PC-9 (cell line): ENCODE data around the gene AAMDC. TPM values are rescaled to one million over a fixed set of nuclear protein-coding genes. Genes with fewer than 3 reads are reported as not detected.
A peak's percentile ranks its signal among the peaks of the same experiment; 100 is the strongest.

Experiments used
- BruUV-seq: library from RNA; stranded (reverse); fragments of 400-500 nt; replicated peaks from 2 replicates; lab custom pipeline; 2021; lab: Mats Ljungman, UMichigan
- CTCF ChIA-PET: fragments of 300-600 bp; sonication (Branson Sonifier 250); formaldehyde crosslinking; loops from one replicate; lab custom pipeline; 2022; ENCODE audit warnings: antibody characterized with exemption; lab: Charles Lee
- POLR2A ChIA-PET: fragments of 300-600 bp; sonication (Branson Sonifier 250); formaldehyde crosslinking; loops from one replicate; lab custom pipeline; 2022; ENCODE audit warnings: antibody characterized with exemption; ENCODE audit not compliant: unreplicated experiment; lab: Charles Lee
- DNase-seq, 2 experiments: peaks; one replicate each; pipeline versions ENCODE4 v3.0.0 to v3.0.0-alpha.2; 2015 to 2022; ENCODE audit warnings: mixed read lengths in 1 of 2
- H2AFZ ChIP-seq: fragments of 200-600 bp; sonication (generic); 2 replicates; pipeline ENCODE4 v1.8.1; 2017; ENCODE audit warnings: antibody characterized with exemption
- H3F3A ChIP-seq: fragments of 200-600 bp; sonication (generic); 2 replicates; pipeline ENCODE4 v1.8.1; 2017; ENCODE audit warnings: antibody characterized with exemption, mild to moderate bottlenecking, low read depth; ENCODE audit not compliant: insufficient read depth
- H3K27ac ChIP-seq: fragments of 200-600 bp; sonication (generic); 2 replicates; pipeline ENCODE4 v1.6.1; 2016; ENCODE audit warnings: mixed run types
- H3K27me3 ChIP-seq: fragments of 200-600 bp; sonication (generic); 2 replicates; pipeline ENCODE4 v1.6.1; 2016; ENCODE audit warnings: low read depth, mixed run types; ENCODE audit not compliant: insufficient read depth
- H3K36me3 ChIP-seq: fragments of 200-600 bp; sonication (generic); 2 replicates; pipeline ENCODE4 v1.6.1; 2016; ENCODE audit warnings: low read depth, mixed run types
- H3K4me1 ChIP-seq: fragments of 200-600 bp; sonication (generic); replicated peaks from 2 replicates; pipeline ENCODE4 v1.6.1; 2016; ENCODE audit warnings: mixed run types; ENCODE audit not compliant: insufficient read depth
- H3K4me2 ChIP-seq: fragments of 200-600 bp; sonication (generic); 2 replicates; pipeline ENCODE4 v1.6.1; 2017; ENCODE audit warnings: mixed run types
- H3K4me3 ChIP-seq: fragments of 200-600 bp; sonication (generic); 2 replicates; pipeline ENCODE4 v1.6.1; 2016; ENCODE audit warnings: mixed run types
- H3K79me2 ChIP-seq: fragments of 200-600 bp; sonication (generic); 2 replicates; pipeline ENCODE4 v1.6.1; 2017; ENCODE audit warnings: low read depth, mixed run types
- H3K9me2 ChIP-seq: fragments of 200-600 bp; sonication (generic); 2 replicates; pipeline ENCODE4 v1.8.1; 2017; ENCODE audit warnings: mild to moderate bottlenecking; ENCODE audit not compliant: insufficient read depth
- H3K9me3 ChIP-seq: fragments of 200-600 bp; sonication (generic); 2 replicates; pipeline ENCODE4 v1.8.1; 2016; ENCODE audit warnings: low read depth; ENCODE audit not compliant: insufficient read depth
- H4K20me1 ChIP-seq: fragments of 200-600 bp; sonication (generic); 2 replicates; pipeline ENCODE4 v1.8.1; 2017; ENCODE audit not compliant: insufficient read depth
- EZH2 ChIP-seq: fragments of 200-600 bp; sonication (generic); IDR thresholded peaks from 2 replicates; pipeline ENCODE4 v1.8.0; 2017; ENCODE audit warnings: antibody characterized with exemption, low read depth
- intact Hi-C: fragments of 100-400 bp; cut with micrococcal nuclease; formaldehyde crosslinking; loops from one replicate; pipeline ENCODE4 v1.10.0; 2022; ENCODE audit not compliant: unreplicated experiment
- total RNA-seq: library from RNA; stranded (reverse); gene quantifications from 2 replicates; pipeline ENCODE4 v1.2.3, GENCODE V29; 2021
- TF ChIP-seq, protein P1 (sequence below): fragments of 200-600 bp; sonication (generic); conservative IDR thresholded peaks from 2 replicates; pipeline ENCODE4 v1.6.1; 2017; ENCODE audit warnings: mixed run types, antibody characterized with exemption, mild to moderate bottlenecking, moderate library complexity

AAMDC gene
- total RNA-seq, 1 experiment from 2014 or later, result 39.8 TPM

DNA sequence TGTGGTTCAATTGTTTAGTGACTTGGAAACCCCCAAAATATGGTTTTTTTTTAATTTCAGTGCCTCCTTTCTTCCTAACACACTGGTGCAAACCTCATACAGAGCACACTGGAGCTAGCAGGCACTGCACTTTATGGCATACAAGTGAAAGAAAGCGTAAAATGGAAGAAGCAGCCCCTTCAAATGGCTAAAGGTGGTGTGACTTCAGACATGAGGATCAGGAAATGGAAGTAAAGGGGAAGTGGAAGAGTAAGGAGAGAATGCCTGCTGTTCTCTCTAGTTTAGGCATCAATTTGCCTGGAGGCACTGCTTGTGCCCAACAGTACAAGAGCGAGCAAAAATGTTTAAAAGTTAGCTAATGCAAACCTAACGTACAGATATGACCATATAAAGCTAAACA lies 6.1 kb upstream of the AAMDC start:
- ChIA-PET POLR2A (no interaction called here), CTCF (no interaction called here)
- Histone ChIP-seq H2AFZ (no peak overlapping the region), H4K20me1 (peaks cover 86% of the 10 kb centered on the region), H3K4me3 (no peak overlapping the region), H3K9me2 (no peaks in the 10 kb centered on the region), H3K79me2 (peaks cover 100% of the 10 kb centered on the region), H3F3A (peaks cover 9% of the 10 kb centered on the region), H3K4me1 (peaks cover 20% of the 10 kb centered on the region), H3K27ac (no peak overlapping the region), H3K4me2 (no peak overlapping the region), H3K27me3 (no peaks in the 10 kb centered on the region), H3K9me3 (peaks cover 13% of the 10 kb centered on the region; the same call in 1 of the 2 replicates), H3K36me3 (peaks cover 53% of the 10 kb centered on the region)
- intact Hi-C loops, result no loop called here
- no peak for DNase-seq
- TF ChIP-seq EZH2, result no peak
- TF ChIP-seq, protein P1, sequence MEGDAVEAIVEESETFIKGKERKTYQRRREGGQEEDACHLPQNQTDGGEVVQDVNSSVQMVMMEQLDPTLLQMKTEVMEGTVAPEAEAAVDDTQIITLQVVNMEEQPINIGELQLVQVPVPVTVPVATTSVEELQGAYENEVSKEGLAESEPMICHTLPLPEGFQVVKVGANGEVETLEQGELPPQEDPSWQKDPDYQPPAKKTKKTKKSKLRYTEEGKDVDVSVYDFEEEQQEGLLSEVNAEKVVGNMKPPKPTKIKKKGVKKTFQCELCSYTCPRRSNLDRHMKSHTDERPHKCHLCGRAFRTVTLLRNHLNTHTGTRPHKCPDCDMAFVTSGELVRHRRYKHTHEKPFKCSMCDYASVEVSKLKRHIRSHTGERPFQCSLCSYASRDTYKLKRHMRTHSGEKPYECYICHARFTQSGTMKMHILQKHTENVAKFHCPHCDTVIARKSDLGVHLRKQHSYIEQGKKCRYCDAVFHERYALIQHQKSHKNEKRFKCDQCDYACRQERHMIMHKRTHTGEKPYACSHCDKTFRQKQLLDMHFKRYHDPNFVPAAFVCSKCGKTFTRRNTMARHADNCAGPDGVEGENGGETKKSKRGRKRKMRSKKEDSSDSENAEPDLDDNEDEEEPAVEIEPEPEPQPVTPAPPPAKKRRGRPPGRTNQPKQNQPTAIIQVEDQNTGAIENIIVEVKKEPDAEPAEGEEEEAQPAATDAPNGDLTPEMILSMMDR, result no peak
- no TSS peak for BruUV-seq

DNA sequence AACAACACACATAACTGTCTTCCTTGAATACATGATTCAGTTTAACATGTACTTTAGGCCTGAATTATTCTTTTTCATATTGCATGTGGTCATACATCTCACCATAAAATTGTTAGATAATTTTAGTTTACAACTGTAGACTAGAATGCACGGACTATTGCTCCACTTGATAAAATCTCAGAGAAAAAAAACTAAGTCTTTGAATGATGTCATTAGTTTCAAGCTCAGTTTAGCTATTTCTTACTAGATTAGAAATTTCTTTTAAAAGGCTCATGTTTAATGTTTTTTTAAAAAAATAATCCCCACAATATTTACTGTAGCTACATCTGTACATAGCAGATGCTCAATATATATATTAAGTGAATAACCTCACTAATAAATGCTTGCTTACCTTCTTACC lies 5.5 kb upstream of the AAMDC start:
- no peak overlapping the region for H2AFZ ChIP-seq
- BruUV-seq, result no TSS peak
- H3K27ac ChIP-seq, result no peak overlapping the region
- ChIA-PET POLR2A (interaction anchor here (0.7 kb wide), 1 partner anchor 557 kb away, joined by 4 read pairs; no protein-coding TSS in a partner anchor), CTCF (no interaction called here)
- peaks cover 99% of the 10 kb centered on the region for H3K79me2 ChIP-seq
- H3K9me2 ChIP-seq, result no peaks in the 10 kb centered on the region
- H4K20me1 ChIP-seq, result peaks cover 80% of the 10 kb centered on the region
- peaks cover 13% of the 10 kb centered on the region; the same call in 1 of the 2 replicates for H3K9me3 ChIP-seq
- intact Hi-C loops, result no loop called here
- peaks cover 20% of the 10 kb centered on the region for H3K4me1 ChIP-seq
- DNase-seq, result no peak
- H3K36me3 ChIP-seq, result peaks cover 53% of the 10 kb centered on the region
- H3K4me3 ChIP-seq, result no peak overlapping the region
- no peak overlapping the region for H3K4me2 ChIP-seq
- no peaks in the 10 kb centered on the region for H3K27me3 ChIP-seq
- no peak for TF ChIP-seq EZH2
- TF ChIP-seq, protein P1, result no peak
- H3F3A ChIP-seq, result peaks cover 9% of the 10 kb centered on the region

DNA sequence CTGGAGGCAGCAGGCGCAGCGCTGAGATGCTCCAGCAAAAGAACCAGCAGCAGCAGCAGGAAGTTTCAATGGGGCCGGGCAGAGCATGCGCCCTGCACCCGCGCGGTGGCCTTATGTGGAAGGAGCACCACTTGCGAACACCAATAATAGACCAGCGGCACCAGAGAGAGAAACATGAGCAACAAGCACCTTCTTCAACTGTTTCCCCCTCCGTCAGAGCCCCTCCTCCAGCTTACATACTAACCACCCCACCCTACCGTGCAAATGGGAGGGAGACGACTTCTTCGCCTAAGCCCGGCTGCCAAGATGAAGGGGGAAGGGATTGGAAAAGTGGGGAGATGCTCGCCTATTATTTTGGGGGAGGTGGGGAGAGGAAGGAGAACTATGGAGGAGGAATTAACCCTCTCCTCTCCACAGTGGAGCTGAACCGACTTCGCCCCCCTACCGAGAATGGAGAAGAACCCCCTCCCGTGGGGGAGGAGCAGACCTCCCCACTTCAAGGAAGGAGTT lies 1.5 kb upstream of the AAMDC start:
- peak overlapping the region; percentile 55 for H3K27ac ChIP-seq
- peak overlapping the region; percentile 89 for H3K4me3 ChIP-seq
- POLR2A ChIA-PET, result interaction anchor here (0.6 to 0.7 kb wide), 3 partner anchors 59 to 800 kb away, joined by 3 to 8 read pairs (median 4); no protein-coding TSS in a partner anchor
- CTCF ChIA-PET, result interaction anchor here (0.6 to 1.5 kb wide), 2 partner anchors 13 to 176 kb away, joined by 3 to 5 read pairs; no protein-coding TSS in a partner anchor
- DNase-seq, result peak; percentile 84 to 85
- no peaks in the 10 kb centered on the region for H3K27me3 ChIP-seq
- peaks cover 34% of the 10 kb centered on the region for H3K36me3 ChIP-seq
- intact Hi-C loops, result no loop called here
- TF ChIP-seq, protein P1, result no peak
- no peak for TF ChIP-seq EZH2
- no TSS peak for BruUV-seq
- peaks cover 59% of the 10 kb centered on the region for H3K79me2 ChIP-seq
- no peaks in the 10 kb centered on the region for H3K9me2 ChIP-seq
- H3F3A ChIP-seq, result peaks cover 14% of the 10 kb centered on the region
- H3K4me1 ChIP-seq, result peaks cover 38% of the 10 kb centered on the region
- peak overlapping the region; percentile 95 for H2AFZ ChIP-seq
- H3K9me3 ChIP-seq, result peaks cover 12% of the 10 kb centered on the region; the same call in 1 of the 2 replicates
- peaks cover 46% of the 10 kb centered on the region for H4K20me1 ChIP-seq
- peak overlapping the region; percentile 99 for H3K4me2 ChIP-seq
